HG03354 (cell line): ENCODE data around the gene DACT3.

Experiments
- ATAC-seq: cut with Tn5 transposase; IDR thresholded peaks from one replicate; pipeline ENCODE4 v1.9.1; 2021; ENCODE audit warnings: mild to moderate bottlenecking; ENCODE audit not compliant: unreplicated experiment, poor library complexity, severe bottlenecking

Gene DACT3

DNA sequence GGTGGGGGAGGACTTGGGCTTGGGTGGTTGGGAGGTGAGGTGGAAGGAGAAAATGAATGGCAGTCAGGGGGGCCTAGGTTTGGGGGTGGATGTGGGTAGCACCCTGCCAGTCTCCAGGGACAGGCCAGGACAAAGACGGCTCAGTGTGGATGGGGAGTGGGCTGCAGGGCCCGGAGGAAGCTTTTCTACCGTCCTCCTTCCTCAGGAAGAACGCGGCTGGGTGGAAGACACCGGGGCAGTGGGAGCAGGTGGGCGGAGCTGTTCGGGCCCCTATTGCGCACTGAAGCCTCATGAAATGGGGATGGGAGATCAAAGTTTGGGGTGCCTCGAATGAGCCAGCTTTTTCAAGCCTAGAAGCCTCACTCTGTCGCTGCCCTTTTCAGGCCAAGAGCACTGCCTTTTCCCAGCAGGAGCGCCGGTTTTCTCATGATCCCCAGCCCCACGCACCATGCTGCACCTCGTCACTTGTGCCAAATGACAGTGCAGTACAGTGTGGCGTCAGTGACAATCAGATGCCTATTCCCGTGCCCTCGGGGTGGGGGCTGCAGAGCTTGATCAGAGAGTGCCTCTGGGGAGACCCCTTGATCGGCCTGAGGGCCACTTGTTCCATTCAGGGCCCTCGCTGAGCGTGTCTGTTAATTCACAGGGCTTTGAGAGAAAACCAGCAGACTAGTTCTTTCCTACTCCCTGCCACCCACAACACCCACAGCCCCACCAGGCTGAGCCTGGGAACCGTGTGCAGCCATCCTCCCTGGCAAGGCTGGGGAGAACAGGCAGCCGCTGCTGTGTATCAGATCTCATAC lies 58.4 kb downstream of the DACT3 start:
- no peak for ATAC-seq

DNA sequence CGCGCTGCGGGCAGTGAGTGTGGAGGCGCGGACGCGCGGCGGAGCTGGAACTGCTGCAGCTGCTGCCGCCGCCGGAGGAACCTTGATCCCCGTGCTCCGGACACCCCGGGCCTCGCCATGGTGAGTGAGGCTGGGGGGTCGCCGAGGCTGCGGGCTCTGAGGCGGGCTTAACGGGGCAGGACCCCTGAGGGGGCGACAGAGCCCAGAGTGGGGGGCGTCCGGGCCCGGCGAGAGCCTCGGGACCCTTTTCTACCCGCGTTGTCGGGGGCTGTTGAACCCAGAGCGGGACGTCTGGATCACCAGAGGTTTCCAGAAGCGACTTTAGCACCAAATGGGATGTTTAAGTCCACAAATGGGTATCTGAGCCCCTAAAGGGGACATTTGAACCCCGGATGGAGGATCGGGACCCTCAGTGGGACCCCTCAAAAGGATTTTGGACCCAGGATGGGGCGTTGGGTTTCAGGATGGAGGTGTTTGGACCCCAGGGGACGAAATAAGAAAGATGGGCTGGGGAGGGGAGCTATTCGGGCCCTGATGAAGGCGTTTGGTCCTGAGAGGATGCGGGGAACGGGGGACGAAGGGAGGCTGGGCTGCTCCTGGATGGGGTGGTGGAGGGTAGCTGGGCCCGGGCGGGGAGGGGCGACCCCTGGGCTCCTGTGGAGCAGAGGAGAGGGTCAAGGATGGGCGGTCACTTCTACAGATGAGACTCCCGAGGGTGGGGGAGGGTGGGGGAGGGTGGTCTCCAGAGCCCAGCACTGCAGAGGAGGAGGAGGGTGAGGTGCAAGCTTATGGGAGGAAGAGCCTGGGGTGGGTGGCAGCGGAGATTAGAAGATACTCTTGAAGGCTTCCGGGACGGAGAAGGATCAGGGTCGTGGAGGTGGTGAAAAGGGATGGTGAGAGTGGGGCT lies 59.4 kb downstream of the DACT3 start, which contains the start of gene CALM3:
Gene CALM3 (plus strand): TSS at position 13 of the 907 bp plus-strand sequence. CDS start 105 bp downstream, at position 118.
- no peak for ATAC-seq

DNA sequence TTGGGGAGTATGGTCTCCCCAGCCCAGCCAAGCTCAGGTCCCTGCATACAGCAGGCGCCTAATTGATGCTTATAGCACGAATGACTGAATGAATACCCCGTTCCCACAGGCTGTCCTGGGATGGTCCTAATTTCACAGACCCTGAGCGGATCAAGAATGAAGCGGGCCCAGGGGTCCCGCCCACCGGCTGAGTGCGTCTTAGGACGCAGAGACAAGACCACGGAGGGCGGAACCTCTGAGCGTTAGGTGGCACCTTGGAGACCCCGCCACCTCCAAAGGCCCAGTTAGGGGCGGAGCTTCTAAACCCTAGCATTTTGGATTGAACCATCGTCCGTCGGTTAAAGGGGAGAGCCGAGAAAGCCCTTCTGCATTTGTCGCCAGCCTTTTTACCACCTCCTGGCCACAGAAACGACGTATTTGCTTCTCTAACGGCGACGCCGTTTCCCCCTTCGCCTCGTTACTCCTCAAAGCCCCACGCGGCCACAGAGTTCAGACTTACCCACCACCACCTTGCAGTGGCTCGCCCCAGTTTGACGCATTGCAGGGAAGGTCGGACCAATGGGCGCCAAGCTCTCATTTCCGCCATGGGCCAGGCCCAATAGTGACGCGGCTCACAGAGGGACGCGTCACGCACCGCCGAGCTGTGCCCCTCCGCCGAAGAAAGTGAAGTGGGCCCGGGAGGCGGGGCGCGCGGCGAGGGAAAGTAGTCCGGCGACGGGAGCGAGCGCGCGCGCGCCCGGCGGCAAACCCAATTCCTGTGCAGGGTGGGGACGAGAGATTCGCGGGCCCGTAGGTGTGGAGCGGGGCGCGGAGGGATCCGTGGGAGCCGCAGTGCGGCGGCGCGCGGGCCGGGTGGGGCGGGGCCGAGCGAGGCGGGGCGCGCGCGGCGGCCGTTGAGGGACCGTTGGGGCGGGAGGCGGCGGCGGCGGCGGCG lies 60.3 kb downstream of the DACT3 start:
- peak; percentile 79 for ATAC-seq

DNA sequence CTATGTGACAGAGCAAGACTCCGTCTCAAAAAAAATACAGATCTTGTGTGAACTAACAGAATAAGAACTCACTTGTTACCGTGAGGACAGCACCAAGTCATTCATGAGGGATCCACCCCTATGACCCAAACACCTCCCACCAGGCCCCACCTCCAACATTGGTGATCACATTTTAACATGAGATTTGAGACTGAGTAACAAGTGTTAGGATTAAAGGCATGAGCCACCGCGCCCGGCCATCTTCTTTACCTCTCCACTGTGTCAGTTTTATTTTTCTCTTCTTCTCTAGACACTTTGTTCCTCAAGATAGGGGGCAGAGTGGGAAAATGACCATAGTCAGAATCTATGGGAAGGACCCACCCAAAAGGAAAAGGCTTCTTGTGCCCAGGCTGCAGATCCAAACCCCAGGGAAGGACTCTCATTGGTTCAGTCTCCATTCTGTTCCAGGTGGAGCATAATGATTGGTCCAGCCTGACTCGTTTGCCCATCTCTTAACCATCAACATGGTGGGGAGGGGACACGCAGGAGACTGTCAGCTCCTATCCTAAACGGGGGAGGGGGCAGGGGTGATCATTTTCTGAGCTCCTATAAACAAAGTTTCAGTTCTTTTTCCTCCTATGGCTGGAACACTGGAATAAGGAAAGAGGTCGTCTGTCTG lies 61.1 kb downstream of the DACT3 start:
- no peak for ATAC-seq

DNA sequence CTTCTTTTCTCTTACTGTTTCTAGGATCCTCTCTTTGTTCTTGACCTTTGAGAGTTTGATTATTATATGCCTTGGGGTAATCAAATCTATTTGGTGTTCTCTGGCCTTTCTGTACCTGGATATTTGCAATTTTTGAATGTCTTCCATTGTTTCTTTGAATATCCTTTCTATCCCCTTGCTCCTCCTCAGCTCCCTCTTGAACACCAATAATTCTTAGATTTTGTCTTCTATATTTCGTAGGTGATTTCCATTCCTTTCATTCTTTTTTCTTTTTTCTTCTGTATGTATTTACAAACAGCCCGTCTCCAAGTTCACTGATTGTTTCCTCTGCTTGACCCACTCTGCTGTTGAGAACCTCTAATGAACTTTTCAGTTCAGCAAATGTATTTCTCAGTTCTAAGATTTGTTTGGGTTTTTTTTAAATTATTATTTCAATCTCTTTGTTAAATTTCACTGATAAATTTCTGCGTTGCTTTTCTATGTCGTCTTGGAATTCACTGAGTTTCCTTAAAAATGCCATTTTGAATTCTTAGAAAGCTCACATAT lies 62.5 kb downstream of the DACT3 start:
- ATAC-seq = no peak
